ENCODE measurements around the gene RTN4R.
"Not testable (repeated sequence)": the region's sequence is repeated elsewhere in the genome, so short reads cannot be mapped to it uniquely, and the experiment has no call there.

DNA sequence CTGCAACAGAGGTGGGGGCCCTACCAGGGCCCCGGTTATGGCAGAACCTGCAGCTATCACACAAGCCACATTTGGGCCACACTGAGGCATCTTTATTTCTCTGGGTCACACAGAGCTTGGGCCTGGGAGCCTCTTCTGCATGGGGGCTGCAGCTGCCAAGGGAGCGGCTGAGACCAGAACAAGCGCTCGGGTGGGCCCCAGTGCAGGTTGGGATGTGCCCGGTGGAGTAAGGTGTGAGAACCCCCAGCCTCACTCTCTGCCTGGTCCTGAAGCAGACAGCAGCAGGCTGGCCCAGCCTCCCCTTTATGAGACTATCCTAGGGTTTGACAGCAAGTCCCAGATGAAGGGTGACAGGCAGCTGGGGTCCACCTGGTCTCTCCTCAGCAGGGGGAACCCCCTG, 46.1 kb upstream of the RTN4R start:
- not testable (repeated sequence) for TF ChIP-seq CTCF (IDR thresholded peaks at IDR 0.05; ENCODE audit: low read depth, low read length, poor library complexity, severe bottlenecking); EZH2phosphoT487 (IDR thresholded peaks at IDR 0.05; ENCODE audit: borderline replicate concordance, low read length)

All from DOHH2 (cell line).